ENCODE measurements around the gene HNRNPH3. TPM values are rescaled to one million over a fixed set of nuclear protein-coding genes. Genes with fewer than 3 reads are reported as not detected.

The HNRNPH3 gene
- polyA plus RNA-seq, 2 of the 4 experiments (the other 2 are of a cell fraction) = 210 to 354 TPM

DNA sequence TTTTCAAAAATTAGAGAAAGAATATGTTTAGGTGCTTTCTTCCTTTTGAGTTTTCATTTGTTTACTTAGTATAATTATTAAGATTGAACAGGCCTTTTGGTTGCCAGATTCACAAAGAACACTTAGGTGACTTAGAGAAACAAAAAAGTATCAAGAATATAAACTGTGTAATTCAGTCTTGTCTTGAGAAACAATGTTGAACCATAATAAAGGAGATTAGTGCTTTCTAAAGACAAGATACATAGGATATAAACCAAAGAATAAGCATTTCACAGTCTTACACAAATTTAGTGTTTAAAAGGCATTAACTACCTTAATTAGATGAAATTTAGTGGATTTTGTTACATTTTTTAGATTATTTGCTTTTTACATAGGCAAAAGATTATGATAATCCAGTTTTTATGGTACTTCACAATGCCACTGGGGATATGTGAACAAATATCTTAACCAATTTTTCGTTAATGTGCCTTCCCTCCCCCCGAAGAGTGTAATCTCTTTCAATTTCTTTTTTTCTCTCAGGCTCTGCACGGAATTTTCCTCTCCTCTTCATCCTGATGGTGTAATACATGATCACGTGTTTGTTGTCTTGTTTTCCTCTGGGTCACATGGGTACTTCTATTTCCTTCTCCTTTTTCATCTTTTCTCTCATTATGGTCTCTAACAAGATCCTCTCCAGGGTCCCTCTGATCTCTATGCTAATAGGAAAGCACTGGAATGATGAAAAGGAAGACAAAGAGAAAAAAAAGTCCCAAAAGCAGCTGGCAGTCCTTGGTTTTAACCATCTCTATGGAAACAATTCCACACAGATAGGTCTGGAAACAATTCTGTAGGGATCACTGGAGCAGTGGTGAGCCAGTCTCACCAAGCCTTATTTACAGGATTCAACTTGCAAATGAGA is 3.7 kb upstream of the HNRNPH3 start (continued):
- TF ChIP-seq, protein P1, sequence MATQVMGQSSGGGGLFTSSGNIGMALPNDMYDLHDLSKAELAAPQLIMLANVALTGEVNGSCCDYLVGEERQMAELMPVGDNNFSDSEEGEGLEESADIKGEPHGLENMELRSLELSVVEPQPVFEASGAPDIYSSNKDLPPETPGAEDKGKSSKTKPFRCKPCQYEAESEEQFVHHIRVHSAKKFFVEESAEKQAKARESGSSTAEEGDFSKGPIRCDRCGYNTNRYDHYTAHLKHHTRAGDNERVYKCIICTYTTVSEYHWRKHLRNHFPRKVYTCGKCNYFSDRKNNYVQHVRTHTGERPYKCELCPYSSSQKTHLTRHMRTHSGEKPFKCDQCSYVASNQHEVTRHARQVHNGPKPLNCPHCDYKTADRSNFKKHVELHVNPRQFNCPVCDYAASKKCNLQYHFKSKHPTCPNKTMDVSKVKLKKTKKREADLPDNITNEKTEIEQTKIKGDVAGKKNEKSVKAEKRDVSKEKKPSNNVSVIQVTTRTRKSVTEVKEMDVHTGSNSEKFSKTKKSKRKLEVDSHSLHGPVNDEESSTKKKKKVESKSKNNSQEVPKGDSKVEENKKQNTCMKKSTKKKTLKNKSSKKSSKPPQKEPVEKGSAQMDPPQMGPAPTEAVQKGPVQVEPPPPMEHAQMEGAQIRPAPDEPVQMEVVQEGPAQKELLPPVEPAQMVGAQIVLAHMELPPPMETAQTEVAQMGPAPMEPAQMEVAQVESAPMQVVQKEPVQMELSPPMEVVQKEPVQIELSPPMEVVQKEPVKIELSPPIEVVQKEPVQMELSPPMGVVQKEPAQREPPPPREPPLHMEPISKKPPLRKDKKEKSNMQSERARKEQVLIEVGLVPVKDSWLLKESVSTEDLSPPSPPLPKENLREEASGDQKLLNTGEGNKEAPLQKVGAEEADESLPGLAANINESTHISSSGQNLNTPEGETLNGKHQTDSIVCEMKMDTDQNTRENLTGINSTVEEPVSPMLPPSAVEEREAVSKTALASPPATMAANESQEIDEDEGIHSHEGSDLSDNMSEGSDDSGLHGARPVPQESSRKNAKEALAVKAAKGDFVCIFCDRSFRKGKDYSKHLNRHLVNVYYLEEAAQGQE (IDR thresholded peaks at IDR 0.05) = no peak
- no peak for TF ChIP-seq JUN (IDR thresholded peaks at IDR 0.05)
- no peak for TF ChIP-seq EP300 (IDR thresholded peaks at IDR 0.05)
- peak; percentile 98 for TF ChIP-seq USF2 (IDR thresholded peaks at IDR 0.05)

DNA sequence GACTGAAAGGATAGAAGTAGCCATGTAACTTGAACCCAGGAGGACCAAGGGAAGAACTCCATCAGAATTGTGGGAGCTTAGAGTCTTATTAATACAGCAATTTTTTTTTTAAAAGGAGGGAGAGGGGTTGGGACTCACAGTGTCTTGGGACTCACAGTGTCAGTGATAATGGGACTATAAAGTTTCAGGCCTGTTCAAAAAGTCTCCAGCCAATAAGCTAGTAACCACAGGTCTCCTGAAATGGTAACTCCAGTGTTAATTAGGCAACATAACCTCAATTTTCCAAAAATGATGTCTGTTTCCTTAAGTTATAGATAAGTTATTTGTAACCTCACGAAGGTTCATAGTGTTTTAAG is 2.4 kb upstream of the HNRNPH3 start:
- 89% methylated on average over 1 of the region's 1 CpG for WGBS (ENCODE audit: missing lambda C conversion rate)
- Histone ChIP-seq H3K9me3 (no peaks in the 10 kb centered on the region), H3K27ac (peak overlapping the region; percentile 77 to 80; a peak in 5 of 6 replicates), H3K4me3 (no peak overlapping the region), H3K4me2 (no peak overlapping the region; the same call in 2 of the 3 replicates), H3K4me1 (peaks cover 30% of the 10 kb centered on the region)
- TF ChIP-seq HOXB5 (CRISPR knock-in tag; IDR thresholded peaks at IDR 0.05) (no peak), CHD2 (IDR thresholded peaks at IDR 0.05; ENCODE audit: low read length, partially characterized antibody) (no peak), USF2 (IDR thresholded peaks at IDR 0.05) (no peak), MYC (IDR thresholded peaks at IDR 0.05; ENCODE audit: borderline replicate concordance, low read length) (no peak), CBX8 (IDR thresholded peaks at IDR 0.05) (no peak), TFCP2L1 (CRISPR knock-in tag; IDR thresholded peaks at IDR 0.05) (no peak), HOXB13 (CRISPR knock-in tag; IDR thresholded peaks at IDR 0.05; ENCODE audit: low read depth) (no peak), HOXA7 (CRISPR knock-in tag; IDR thresholded peaks at IDR 0.05) (no peak), BHLHE40 (IDR thresholded peaks at IDR 0.05; ENCODE audit: low read depth, low read length) (no peak), SMC3 (IDR thresholded peaks at IDR 0.05) (no peak), RCOR1 (IDR thresholded peaks at IDR 0.05; ENCODE audit: low read depth, low read length) (no peak), ZFP36 (IDR thresholded peaks at IDR 0.05; ENCODE audit: borderline replicate concordance, partially characterized antibody) (no peak), SREBF2 (IDR thresholded peaks at IDR 0.05) (no peak), HES2 (IDR thresholded peaks at IDR 0.05) (no peak), NFE2L2 (conservative IDR thresholded peaks at IDR 0.05; ENCODE audit: low read length) (no peak), FOSB (CRISPR knock-in tag; IDR thresholded peaks at IDR 0.05) (no peak), PHF8 (IDR thresholded peaks at IDR 0.05; ENCODE audit: borderline replicate concordance, low read depth) (no peak), ZC3H11A (IDR thresholded peaks at IDR 0.05) (no peak), ESRRA (IDR thresholded peaks at IDR 0.05; ENCODE audit: borderline replicate concordance, low read length) (no peak)
- no peak for ATAC-seq
- no peak for DNase-seq (ENCODE audit: low read depth in 1 of 2, low spot score in 1 of 2)
- ChIA-PET CTCF (interaction anchor here (0.6 to 1.7 kb wide), 4 partner anchors 23 to 615 kb away, joined by 3 to 4 read pairs (median 4); no protein-coding TSS in a partner anchor), POLR2A (interaction anchor here (0.7 to 1.1 kb wide), 2 partner anchors 222 to 234 kb away, joined by 3 read pairs; no protein-coding TSS in a partner anchor)
- no peak for FAIRE-seq

Data from A549 (cell line).